ENCODE results near the gene CCDC158.

CCDC158 gene

GRCh38 chr4:76305971-76306881 is 114.7 kb downstream of the CCDC158 start, which contains the start of gene STBD1:
TSS of gene STBD1 (plus strand) at chr4:76306733. CDS start at chr4:76306770, 37 bp downstream.
- DNase-seq (ENCODE audit: extremely low read depth, low read depth), result peak; percentile 31
- no peak for TF ChIP-seq CTCF (IDR thresholded peaks at IDR 0.05; ENCODE audit: low read depth, low read length)

GRCh38 chr4:76305033-76305687 is 115.8 kb downstream of the CCDC158 start:
- DNase-seq (ENCODE audit: extremely low read depth, low read depth), result no peak
- no peak for TF ChIP-seq CTCF (IDR thresholded peaks at IDR 0.05; ENCODE audit: low read depth, low read length)

GRCh38 chr4:76302826-76303438 is 118.0 kb downstream of the CCDC158 start:
- no peak for TF ChIP-seq CTCF (IDR thresholded peaks at IDR 0.05; ENCODE audit: low read depth, low read length)
- no peak for DNase-seq (ENCODE audit: extremely low read depth, low read depth)

- TF ChIP-seq CTCF (IDR thresholded peaks at IDR 0.05; ENCODE audit: low read depth, low read length), result no peak
- no peak for DNase-seq (ENCODE audit: extremely low read depth, low read depth)
Observed at GRCh38 chr4:76301775-76302162, 119.2 kb downstream of the CCDC158 start.

- TF ChIP-seq CTCF (IDR thresholded peaks at IDR 0.05; ENCODE audit: low read depth, low read length), result no peak
- peak; percentile 32 for DNase-seq (ENCODE audit: extremely low read depth, low read depth)
Observed at GRCh38 chr4:76301068-76301774, 119.7 kb downstream of the CCDC158 start.

GRCh38 chr4:76300012-76300411 is 120.9 kb downstream of the CCDC158 start:
- no peak for DNase-seq (ENCODE audit: extremely low read depth, low read depth)

More at GRCh38 chr4:76300012-76300411, 120.9 kb downstream of the CCDC158 start:
- TF ChIP-seq CTCF (IDR thresholded peaks at IDR 0.05; ENCODE audit: low read depth, low read length), result no peak

All from AG09319 (cell line).